Amniotic stem cell (primary cell): ENCODE data around the gene CFL1.
"Not testable (repeated sequence)": the region's sequence is repeated elsewhere in the genome, so short reads cannot be mapped to it uniquely, and the experiment has no call there.

ENCODE experiments used
- DNase-seq: peaks from one replicate; lab custom pipeline; 2025; lab: John Stamatoyannopoulos, UW

CFL1 gene

DNA sequence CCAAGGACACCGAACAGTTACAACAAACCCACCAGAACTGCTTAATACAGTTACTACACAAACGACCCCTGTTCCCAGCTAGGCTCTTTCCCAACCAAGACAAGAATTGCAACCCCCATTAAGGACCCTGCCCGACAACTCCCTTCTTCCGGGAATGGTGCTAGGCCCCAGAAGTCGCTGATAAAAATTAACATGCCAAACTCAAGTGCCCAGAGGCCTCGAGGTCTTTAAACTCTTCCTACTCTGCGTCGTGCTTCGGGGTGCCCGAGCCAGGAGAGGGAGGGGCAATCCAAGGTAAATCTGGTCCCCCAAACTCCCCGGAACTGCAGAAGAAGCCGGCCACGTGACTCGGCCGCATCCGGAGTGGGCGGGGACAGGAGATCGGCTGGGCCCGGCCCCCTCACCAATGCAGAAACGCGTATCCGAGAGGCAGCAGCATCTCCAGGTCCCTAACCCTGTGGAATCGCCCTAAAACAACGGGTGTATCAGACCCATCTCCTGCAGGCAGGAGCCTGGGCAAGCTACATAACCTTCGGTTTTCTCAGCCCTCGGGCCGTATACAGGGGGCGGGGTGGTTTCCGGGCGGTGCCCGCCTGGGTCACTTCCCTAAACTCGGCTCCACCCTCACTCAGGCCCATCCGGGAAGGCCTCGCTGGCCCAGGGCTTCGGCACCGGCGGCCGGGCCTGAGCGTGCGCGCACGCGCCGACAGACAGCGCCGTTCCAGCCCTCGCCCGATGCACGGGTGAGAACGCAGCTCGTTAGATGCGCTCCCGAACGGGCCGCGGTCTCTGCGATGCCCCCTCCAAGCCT, 1.1 kb downstream of the CFL1 start:
- no peak for DNase-seq

DNA sequence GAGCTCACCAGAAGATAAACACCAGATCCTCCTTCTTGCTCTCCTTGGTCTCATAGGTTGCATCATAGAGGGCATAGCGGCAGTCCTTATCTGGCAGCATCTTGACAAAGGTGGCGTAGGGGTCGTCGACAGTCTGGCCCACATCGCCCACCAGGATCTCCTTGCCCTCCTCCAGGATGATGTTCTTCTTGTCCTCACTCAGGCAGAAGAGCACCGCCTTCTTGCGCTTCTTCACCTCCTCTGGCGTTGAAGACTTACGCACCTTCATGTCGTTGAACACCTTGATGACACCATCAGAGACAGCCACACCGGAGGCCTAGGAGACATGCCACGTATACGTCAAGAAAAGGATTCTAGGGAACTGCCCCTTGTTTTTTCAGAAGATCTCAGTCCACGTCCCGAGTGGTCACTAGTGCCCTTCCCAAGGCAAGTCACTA, 2.0 kb downstream of the CFL1 start:
- DNase-seq, result no peak

- no peak for DNase-seq
Measured at GRCh38 chr11:65854852-65855837, 2.8 kb downstream of the CFL1 start.

- DNase-seq, result no peak
Measured at GRCh38 chr11:65854161-65854592, 3.8 kb downstream of the CFL1 start.

DNA sequence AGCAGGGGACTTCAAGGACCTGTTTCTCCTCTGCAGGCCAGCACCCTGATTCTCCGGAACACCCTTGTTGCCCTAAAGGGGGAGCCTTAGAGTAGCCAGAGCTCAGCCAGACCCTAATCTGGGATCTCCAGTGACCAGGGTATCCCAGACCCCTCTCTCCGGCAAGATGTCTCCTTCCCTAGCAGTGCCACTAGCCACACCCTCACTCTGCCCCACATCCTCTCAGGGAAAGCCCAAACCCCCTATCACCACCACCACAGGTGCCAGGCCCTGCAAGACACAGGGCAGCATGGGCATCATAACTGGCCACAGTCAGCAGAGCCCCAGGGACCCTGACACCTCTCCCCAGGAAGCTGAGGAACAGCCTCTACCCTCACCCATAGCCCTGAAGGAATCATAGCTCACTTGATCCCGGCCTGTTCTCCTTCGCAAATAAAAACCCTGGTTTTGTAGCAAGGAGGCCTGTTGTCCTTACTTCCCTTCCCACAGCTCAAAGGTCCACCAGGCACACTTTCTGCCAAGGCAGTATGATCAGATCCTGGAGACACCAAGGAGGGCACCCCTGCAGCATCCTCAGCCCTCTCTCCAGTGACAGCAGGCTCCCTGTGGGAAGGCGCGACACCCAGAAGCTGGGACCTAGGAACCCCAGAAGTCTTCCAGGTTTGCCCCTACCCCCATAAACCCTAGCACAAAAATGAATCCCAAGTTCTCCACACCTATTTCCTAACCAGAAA, 4.6 kb downstream of the CFL1 start:
- DNase-seq, result no peak

DNA sequence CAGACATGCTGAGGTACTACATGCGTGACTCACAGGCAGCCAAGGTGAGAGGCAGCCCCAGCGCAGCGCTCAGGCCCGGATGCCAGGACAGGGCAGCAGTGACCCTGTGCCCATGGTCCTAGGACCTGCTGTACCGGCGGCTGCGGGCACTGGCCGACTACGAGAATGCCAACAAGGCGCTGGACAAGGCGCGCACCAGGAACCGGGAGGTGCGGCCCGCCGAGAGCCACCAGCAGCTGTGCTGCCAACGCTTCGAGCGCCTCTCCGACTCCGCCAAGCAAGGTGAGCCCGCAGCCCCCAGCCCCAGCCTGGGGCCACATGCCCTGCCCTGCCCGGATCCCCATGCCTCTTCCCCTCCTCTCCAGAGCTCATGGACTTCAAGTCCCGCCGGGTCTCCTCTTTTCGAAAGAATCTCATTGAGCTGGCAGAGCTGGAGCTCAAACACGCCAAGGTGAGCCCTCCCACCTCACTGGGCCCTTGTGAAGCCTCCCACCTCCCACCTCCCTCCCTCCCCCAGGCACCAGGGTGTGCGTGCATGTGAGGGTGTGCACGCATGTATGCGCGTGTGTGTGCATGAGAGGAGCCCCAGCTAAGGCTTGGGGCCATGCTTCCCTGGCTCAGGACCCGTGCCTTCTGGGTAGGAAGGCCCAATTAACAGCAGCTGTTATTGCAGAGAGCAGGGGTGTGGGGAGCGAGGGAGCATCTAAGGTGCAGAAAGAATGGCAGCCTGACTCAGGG, 5.3 kb downstream of the CFL1 start:
- no peak for DNase-seq

GRCh38 chr11:65851811-65852507, 6.0 kb downstream of the CFL1 start:
- DNase-seq, result no peak

- no peak for DNase-seq
Measured at GRCh38 chr11:65851083-65851579, 6.8 kb downstream of the CFL1 start.

- DNase-seq, result no peak
Measured at GRCh38 chr11:65850217-65851082, 7.5 kb downstream of the CFL1 start.

- no peak for DNase-seq
Measured at GRCh38 chr11:65849771-65850216, 8.2 kb downstream of the CFL1 start.

GRCh38 chr11:65849366-65849765, 8.6 kb downstream of the CFL1 start:
- DNase-seq, result no peak

- not testable (repeated sequence) for DNase-seq
Measured at GRCh38 chr11:65848693-65849092, 9.3 kb downstream of the CFL1 start.

- no peak for DNase-seq
Measured at GRCh38 chr11:65847746-65848145, 10.2 kb downstream of the CFL1 start.

DNA sequence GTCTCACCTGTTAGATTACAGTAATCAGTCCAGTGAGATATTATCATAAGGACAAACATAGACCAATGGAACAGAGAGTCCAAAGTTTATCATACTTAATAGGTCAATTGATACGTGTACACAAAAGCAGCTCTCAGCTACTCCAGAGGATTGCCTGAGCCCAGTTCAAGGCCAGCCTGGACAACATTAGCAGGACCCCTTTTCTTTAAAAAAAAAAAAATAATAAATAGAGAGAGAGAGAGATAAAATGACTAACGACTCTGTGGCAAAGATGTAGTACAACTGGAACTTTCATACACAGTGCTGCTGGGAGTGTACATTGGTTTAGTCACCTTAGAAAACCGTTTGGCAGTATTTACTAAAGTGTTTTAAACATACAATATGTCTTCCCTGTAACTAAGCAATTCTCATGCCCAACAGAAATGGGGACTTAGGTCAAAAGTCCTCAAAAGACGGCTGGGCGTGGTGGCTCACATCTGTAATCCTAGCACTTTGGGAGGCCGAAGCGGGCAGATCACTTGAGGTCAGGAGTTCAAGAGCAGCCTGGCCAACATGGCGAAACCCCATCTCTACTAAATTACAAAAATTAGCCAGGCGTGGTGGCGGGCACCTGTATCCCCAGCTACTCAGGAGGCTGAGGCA, 13.6 kb downstream of the CFL1 start:
- DNase-seq, result no peak

- DNase-seq, result no peak
Measured at GRCh38 chr11:65843811-65844210, 14.2 kb downstream of the CFL1 start.

- no peak for DNase-seq
Measured at GRCh38 chr11:65842144-65842543, 15.8 kb downstream of the CFL1 start.

DNA sequence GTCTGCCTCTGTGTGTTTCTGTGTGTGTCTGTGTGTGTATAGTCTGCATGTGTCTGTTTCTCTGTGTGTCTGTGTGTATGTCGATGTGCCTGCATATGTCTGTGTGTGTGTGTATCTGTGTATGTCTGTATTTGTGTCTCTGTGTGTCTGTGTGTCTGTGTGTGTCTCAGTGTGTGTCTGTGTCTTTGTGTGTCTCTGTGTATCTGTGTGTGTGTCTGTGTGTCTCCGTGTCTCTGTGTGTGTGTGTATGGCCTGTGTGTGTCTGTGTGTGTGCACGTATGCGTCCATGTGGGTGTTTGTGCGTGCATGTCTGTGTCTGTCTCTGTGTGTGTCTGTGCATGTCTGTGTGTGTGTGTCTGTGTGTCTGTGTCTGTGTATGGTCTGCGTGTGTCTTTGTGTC, 23.8 kb downstream of the CFL1 start:
- no peak for DNase-seq

GRCh38 chr11:65833297-65834030, 24.5 kb downstream of the CFL1 start, which contains the start of gene SNX32:
SNX32 (plus strand) TSS chr11:65833963; CDS start chr11:65834066, 103 bp downstream.
- peak; percentile 82 for DNase-seq
